GM19238 (cell line): ENCODE results near the gene SLC36A3.
A peak's percentile ranks its signal among the peaks of the same experiment; 100 is the strongest.
"Not testable (repeated sequence)": the region's sequence is repeated elsewhere in the genome, so short reads cannot be mapped to it uniquely, and the experiment has no call there.

ENCODE experiments used
- DNase-seq: peaks from one replicate; pipeline ENCODE4 v3.0.0; 2011; ENCODE audit warnings: low spot score; ENCODE audit not compliant: insufficient read length

SLC36A3 gene

DNA sequence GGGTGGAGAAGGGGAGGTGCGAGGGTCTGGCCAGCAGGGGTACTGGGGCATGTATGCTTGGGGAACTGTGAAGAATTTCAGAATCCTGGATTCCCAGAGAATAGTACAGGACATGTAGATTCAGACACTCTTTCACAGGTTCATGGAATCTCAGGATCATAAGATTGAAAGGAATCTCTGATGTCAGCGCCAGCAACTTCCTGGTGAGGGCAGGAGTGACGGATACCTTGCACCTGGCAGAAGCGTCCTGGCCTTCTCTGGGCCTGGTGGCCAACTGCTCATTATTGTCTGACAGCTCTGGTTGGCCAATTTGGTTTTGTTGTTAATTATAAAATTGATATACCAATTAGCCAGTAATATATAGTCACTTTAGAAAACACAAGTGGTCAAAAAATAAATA is 43.6 kb downstream of the SLC36A3 start:
- no peak for DNase-seq

DNA sequence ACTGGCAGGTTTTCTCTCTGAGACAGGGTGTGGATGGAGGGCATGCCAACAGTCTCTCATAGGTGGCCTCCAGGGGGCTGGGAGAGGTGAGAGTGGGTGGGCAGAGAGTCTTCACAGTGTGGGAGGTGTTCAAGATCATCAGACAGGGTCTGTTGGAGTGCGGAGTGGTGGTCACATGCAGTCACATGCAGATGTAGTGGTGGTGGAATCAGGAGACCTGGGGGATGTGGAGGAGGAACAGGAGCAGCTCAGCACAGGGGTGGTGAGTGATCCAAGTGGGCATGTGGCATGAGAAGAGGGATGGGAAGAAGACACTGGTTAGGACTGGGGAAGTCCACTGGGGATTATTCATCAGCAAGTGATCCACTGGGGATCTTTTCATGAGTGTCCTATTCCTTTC is 44.8 kb downstream of the SLC36A3 start:
- DNase-seq = no peak

DNA sequence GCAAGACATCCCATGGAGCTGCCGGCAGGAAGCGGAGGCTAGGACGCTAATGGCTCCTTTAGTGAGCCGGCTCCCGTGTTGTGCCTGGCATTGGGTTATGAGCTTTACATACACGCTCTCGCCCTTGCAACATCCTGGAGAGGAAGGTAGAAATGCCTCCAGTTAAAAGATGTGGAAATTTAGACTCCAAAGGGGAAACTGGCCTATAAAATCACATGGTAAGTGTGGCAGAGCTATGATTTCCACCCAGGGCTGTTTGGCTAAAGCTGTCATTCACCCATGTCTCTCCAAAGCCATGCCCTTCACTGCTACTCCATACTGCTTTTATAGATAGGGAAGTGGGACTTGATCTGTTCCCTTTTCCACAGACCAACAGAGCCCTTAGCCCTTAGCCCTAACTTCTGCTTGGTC is 45.4 kb downstream of the SLC36A3 start:
- DNase-seq = no peak

- peak; percentile 46 for DNase-seq
Observed at GRCh38 chr5:151257731-151258181, 45.8 kb downstream of the SLC36A3 start.

GRCh38 chr5:151255621-151256286 is 47.8 kb downstream of the SLC36A3 start:
- DNase-seq = peak; percentile 58

GRCh38 chr5:151254990-151255389 is 48.6 kb downstream of the SLC36A3 start:
- not testable (repeated sequence) for DNase-seq

GRCh38 chr5:151254556-151254955 is 49.0 kb downstream of the SLC36A3 start:
- no peak for DNase-seq

DNA sequence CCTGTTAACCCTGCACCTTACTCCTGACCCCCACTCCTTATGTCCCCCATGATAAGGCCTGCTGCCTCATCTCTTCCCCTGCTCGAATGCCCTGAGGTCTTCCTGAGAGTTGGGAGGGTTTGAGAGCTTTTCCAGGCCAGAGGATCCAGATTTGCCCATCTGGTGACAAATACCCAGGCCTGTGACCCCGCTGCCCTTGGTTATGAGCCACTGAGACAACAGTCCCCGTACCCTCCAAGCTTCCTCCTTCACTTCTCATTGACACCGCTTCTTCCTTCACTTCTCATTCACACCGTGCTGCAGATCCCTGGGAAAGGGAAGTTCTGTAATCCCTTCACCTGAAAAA is 50.0 kb downstream of the SLC36A3 start:
- no peak for DNase-seq

GRCh38 chr5:151252762-151253604 is 50.6 kb downstream of the SLC36A3 start, which contains the start of gene GM2A:
TSS of gene GM2A (plus strand) at chr5:151253185. CDS start at chr5:151253217, 32 bp downstream.
- peak; percentile 87 for DNase-seq

GRCh38 chr5:151251621-151252020 is 51.9 kb downstream of the SLC36A3 start:
- no peak for DNase-seq

- DNase-seq = no peak
Observed at GRCh38 chr5:151251001-151251551, 52.5 kb downstream of the SLC36A3 start.

DNA sequence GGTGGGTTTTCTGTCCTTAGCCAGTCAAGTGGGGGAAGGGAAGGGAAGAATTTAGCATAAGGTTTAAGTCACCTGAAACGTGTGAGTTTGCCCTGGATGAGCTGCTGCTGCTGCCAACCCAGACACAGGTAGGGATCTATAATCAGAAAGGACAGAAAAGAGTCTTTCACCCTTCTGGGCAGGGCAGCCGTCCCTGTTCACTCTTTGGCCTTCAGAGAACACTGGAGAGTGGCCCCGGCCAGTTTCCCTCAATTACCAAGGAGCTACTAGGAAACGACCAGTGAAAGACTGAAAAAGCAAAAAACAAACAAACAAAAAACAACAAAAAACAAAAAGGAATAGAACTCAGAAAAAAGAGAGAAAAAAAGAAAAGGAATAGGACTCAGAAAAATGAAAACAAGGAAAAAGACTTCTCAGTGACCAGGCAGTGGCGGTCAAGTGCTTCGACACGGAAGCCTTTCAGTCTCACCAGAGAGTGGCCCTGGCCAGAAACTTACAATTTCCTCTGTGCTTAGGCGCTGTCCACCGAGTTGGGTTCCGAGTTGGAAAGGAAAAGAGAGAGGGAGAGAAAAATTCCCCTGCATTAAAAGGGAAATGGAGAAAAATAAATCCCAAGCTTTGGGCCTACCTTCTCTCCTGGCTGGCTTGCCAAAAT is 53.1 kb downstream of the SLC36A3 start:
- no peak for DNase-seq

DNA sequence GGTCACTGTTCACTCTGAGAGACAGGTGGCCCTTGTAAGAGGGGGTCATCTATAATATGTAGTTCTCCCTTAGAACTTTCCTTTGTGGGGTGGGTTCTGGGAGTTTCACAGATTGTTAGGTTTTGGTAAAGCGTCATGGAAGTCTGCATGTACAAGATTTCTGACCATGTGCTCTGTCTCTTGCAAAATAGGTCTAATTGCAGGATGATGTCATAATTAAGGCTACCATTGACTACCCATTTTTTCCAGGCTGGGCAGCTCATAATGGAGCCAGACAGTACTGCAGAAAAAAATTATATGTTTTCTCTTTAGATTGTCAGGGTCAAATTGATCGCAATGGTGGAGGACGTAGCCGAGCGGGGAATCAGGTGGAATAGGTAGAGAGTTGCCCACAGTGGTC is 54.3 kb downstream of the SLC36A3 start:
- DNase-seq = no peak

- DNase-seq = no peak
Observed at GRCh38 chr5:151248651-151249050, 54.9 kb downstream of the SLC36A3 start.

DNA sequence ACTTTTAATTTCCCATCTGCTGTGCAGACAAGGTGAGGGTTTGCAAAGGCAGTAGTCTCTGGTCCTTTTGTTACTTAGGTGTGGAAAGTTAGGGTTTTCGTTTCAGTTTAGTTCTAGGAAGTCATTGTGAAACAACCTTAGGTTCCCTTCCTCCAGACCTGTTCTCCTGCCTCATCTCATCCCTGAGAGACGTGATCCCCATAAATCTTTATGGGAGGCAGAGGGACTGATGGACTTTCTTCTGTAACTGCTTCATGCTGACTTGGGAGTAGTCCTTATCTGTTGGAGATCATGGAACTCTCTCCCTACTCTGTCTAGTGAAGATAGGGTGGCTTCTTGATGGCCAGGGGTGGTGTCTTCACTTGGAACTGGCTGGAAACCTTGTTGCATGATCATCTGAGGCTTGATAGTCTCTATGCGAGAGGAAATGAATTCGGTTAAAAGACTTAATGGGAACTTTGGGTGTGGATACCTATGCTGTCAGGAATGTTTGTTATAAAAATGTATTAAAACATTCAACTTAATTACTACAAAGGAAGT is 57.8 kb downstream of the SLC36A3 start:
- DNase-seq = no peak

DNA sequence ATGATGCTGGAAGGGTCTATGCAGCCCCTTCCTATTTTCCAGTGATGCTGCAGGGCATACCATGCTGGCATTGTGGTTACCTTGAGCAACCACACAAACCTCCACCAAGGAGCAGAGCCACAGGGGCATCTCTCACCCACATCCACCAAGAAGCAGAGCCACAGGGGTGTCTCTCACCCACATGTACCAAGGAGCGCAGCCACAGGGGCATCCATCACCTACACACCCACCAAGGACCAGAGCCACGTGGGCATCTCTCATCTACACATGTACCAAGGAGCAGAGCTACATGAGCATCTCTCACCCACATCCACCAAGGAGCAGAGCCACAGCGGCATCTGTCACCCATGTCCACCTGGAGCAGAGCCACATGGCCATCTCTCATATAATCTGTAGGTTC is 59.4 kb downstream of the SLC36A3 start:
- no peak for DNase-seq

GRCh38 chr5:151243564-151243963 is 60.0 kb downstream of the SLC36A3 start:
- DNase-seq = no peak

DNA sequence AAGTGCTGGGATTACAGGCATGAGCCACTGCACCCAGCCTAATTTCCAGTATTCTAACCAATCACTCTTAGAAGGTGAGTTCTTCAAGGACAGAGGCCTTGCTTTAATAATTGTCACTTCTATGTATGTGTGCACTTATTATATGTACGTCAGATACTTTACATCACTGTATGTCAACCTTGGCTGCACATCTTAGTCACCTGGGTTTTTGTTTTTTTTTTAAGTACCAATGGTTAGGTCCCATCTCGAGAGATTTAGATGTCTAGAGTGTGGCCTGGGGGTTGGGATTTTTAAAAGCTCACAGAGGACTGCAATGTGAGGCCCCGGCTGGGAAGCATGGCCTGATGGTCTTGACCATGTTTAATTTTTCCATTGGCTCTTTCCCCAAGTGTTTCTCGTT is 60.4 kb downstream of the SLC36A3 start:
- DNase-seq = no peak

GRCh38 chr5:151240924-151241635 is 62.5 kb downstream of the SLC36A3 start:
- no peak for DNase-seq

- DNase-seq = not testable (repeated sequence)
Observed at GRCh38 chr5:151240268-151240835, 63.2 kb downstream of the SLC36A3 start.
